GM19324 (cell line): ENCODE data around the gene DUOX1.

Experiments used
- ATAC-seq: cut with Tn5 transposase; IDR thresholded peaks from one replicate; pipeline ENCODE4 v1.9.1; 2021; ENCODE audit warnings: mild to moderate bottlenecking, moderate library complexity; ENCODE audit not compliant: unreplicated experiment, low FRiP score

Gene DUOX1

DNA sequence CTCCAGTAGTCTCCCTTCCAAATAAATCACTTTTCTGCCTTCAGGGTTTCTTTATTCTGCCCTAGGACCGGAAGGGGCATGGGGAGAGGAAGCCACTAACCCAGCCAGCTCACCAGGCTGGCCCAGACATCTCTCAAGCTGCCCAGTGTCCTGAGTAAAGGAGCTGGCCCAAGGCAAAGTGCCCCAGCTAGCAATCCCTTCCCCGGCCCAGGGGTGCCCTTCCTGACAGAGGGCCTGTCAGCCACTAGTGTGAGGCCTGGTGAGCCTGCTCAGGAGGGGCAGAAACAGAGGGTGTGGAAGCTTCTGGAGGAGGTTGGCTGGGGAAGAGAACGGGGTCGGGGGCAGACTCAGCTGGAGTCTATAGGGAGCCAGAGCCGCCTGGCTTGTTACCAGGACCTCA is 35.7 kb downstream of the DUOX1 start:
- ATAC-seq, result no peak

GRCh38 chr15:45166834-45167630 is 37.2 kb downstream of the DUOX1 start:
- peak; percentile 86 for ATAC-seq

GRCh38 chr15:45167631-45168205 is 37.9 kb downstream of the DUOX1 start:
- ATAC-seq, result no peak

DNA sequence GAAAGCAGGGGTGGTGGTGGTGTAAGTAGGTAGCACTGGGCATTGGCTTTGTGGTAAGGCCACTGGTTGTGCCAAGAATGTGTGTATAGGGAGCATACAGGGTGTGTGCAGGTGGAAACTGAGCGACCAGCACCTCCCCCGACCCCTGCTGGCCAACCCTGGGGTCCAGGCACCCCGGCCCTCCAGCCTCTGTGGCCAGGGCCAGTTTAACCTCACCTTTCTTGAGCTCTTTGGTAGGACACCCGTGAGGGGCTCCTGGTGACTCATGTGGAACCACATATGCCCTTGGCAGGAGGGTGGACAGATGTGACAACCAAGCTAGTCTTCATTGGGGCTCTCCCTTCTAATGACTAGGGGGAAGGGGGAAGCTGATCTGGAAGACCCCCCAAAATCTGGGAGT is 38.5 kb downstream of the DUOX1 start:
- ATAC-seq, result no peak

DNA sequence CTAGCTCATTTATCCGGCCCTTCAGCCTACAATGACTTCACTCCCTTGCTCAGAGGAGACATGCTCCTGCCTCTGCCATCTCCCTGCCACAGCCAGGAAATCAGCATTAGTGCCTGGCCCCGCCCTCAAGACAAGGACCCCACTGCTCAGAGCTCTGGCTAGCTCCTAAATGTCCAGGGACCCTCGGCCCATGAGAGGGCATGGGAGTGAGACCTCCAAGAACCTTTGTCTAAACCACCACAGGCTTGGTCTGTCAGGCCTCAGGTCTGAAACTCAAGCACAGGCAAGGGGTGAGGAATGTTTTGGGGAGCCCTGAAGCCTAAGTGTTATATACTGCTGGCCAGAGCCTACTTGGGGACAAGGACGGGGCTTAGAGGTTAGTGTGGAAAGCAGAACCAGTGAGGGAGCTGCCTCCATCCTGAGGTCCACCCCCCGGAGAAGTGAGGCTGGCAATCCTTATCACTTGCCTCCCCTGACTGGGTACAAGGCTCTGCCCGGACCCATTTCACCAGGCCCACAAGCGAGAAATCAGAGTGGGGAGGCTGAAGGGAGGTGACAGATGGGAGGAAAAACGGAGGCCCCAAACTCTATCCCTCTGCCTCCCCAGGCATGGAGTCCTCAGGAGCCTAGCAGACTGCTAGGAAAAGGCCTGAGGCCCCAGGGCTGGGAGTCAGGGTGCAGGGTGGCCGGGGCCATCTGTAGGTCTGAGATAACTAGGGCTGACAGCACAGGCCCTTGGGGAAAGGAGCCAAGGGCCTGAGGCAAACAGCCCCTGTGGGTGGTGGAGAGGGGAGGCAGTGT is 39.2 kb downstream of the DUOX1 start:
- ATAC-seq, result no peak

- no peak for ATAC-seq
These were observed 40.0 kb downstream of the DUOX1 start for GRCh38 chr15:45169608-45170480.

DNA sequence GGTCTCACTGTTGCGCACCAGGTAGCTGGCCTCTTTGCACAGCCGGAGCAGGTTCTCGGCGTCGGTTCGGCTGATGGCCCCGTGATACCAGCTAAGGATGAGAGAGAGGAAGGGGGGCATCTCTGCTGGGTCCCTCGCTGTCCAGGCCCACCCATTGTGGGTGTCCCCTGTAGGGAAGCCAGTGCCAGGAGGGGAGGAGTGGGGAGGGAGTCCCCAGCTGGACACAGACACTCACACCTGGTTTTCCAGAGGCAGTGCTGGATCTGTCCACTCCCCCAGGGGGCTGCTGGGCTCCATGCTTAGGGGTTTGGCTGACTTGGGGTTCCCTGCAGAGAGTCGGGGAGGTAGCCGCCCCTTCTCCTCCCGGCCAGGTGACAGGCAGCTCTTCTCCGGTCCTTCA is 42.1 kb downstream of the DUOX1 start:
- no peak for ATAC-seq

DNA sequence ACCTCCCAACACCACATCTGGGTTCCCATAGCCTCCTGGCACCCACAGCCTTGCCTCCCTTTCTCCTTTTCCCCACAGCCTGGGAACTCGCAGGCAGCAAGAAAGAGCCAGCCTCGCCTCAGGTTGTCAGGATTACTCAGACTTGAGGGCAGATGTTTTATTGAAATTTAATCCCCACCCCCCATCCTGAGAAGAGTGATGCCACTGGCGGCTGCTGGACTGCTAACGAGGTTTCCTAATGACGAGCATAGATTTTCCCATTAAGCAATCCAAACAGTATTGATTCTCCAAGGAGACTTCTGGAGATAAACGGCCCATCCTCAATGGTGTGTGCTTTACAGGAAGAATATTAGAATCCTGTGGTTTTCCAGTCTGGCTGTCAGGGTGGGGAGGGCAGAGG is 44.3 kb downstream of the DUOX1 start:
- ATAC-seq, result no peak

DNA sequence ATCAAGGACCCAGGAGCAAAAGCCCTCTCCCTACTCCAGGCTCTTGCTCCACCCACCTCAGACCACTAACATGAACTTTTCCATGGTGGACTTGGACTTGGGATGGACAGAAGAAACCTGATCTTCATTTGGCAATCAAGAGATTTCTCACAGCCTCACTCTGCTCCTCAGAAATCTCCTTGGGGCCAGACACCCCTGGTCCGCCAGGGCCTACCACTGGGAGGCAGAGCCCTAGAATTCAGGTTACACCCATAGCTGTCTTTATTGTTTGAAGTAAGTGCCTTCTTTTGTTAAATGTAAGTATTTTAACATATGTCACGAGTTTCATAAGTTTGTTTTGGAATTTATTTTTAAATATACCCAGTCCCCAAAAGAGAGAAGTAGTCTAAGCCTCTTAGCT is 44.8 kb downstream of the DUOX1 start:
- no peak for ATAC-seq

DNA sequence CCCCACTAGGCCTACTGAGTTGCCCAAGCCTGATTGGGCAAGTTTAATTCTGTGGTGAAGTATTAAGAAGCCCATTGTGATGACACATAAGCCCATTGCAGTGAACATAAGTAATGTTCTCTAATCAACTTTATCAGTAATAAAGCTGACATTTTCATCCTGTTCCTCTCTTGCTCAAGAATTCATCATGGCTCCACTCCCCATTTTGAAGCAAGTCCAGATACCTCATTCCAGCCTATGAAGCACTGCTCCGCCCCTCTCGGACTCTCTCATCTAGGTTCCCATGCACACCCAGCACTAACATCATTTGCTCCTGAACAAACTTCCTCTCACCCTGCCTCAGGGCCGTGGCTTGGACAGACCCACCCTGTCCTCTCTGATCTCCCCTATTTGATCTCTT is 47.5 kb downstream of the DUOX1 start:
- ATAC-seq, result no peak

- ATAC-seq, result no peak
These were observed 49.6 kb downstream of the DUOX1 start for GRCh38 chr15:45179221-45179985.

DNA sequence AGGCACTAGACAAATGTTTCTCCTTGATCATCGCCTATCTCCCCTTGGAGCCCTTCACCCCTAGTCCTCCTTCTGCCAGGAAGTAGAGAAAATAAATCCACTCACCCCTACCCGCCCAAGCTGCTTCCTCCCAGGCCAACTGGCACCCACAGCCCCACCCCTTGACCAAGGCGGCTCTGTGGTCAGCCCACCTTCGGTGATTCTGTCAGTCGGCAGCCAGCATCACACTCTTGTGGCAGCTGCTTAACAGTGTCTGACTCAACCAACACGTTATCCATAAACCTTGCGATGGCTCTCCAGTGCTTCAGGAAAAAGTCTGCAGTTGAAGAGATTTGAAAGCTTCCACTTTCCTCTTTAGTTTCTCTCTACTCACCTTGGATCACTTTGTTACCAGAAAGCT is 50.4 kb downstream of the DUOX1 start:
- ATAC-seq, result no peak

GRCh38 chr15:45180648-45181436 is 51.0 kb downstream of the DUOX1 start:
- no peak for ATAC-seq

DNA sequence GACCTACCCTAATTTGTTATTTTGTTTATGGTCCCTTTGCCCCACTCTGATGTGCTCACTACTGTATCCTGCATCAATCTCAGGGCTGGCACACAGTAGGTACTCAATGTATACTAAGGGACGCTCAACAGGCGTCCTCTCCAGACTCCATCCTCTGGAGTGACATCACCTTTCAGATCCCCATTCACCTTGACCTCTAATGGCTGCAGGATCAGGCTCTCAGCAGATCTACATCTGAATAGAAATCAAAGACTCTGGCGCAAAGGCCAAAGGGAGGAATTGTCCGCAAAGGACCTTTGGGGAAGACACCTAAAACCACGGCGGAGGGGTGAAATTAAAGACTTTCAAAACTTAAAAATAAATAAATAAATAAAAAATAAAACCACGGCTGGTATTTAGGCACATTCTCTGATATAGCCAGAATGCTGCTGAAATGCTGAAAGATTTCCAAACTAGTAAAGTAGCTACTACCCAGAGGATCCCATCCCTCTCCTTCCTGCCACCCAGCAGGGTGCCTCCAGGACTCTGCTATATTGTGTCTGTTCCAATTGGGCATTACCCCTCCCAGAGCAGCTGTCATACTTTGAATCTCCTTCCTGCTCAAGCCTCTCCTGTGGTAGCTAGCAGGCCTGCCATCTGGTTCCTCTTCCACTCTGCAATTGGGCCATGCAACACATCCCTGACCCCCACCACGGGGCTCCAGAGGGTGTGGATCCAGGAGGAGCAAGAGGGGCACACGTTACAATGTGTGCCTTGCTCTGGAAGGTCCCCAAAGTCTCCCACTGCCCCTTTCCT is 51.9 kb downstream of the DUOX1 start:
- no peak for ATAC-seq

- ATAC-seq, result no peak
These were observed 53.2 kb downstream of the DUOX1 start for GRCh38 chr15:45182996-45183395.

DNA sequence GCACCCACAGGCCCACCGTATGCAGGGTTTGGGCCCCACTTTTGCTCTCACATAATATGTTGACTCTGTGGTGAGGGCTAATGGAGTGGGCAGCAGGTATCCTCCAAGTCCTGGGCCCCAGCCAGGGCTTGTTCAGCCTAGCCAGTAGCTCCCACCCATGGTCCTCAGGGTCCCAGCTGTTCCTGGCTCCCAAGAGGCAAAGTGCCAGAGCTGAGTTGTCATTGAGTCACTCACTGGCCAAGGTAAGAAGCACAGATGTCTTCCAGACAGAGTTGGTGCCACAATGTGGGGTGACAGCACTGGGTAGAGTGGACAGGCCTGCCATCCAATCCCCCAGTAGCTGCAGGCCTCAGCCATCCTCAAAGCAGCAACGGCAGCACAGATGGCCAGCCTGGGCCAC is 53.7 kb downstream of the DUOX1 start:
- no peak for ATAC-seq

- ATAC-seq, result no peak
These were observed 54.8 kb downstream of the DUOX1 start for GRCh38 chr15:45184562-45185041.
